Measurements from ENCODE around the gene TYW1. TPM values are rescaled to one million over a fixed set of nuclear protein-coding genes. Genes with fewer than 3 reads are reported as not detected.
"Not testable (repeated sequence)": the region's sequence is repeated elsewhere in the genome, so short reads cannot be mapped to it uniquely, and the experiment has no call there.

The TYW1 gene
- total RNA-seq, 1 donor from 2014 or later, result 11.1 TPM

DNA sequence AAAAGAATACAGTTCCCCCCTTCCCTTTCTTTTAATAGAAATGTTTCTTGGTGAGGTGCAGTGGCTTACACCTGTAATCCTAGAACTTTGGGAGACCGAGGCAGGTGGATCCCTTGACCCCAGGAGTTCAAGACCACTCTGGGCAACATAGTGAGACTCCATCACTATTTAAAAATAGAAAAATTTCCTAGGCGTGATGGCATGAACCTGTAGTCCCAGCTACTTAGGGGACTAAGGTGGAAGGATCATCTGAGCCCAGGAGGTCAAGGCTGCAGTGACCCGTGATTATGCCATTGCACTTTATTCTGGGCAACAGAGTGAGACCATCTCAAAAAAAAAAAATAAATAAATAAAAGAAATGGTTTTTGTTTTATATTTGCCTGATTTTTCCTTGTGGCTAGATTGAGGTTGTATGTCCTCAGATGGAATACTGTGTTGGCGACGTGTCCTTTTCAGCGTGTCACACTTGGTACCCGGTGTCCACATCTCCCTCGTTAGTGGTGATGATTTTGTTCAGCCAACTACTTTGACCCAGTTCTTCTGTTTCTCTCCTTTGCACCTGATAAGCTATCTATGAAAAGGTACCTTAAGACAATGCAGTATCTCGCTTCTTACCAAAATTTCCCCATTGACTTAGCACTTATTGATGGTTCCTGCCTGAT is 202.4 kb downstream of the TYW1 start:
- H3K27ac ChIP-seq (replicated peaks); H3K4me1 ChIP-seq; H3K27me3 ChIP-seq (ENCODE audit: low read depth); H3K9me3 ChIP-seq (replicated peaks); intact Hi-C loops (cut with micrococcal nuclease); H3K4me3 ChIP-seq; DNase-seq: not testable (repeated sequence)
- H3K36me3 ChIP-seq, result peaks cover 17% of the 10 kb centered on the region

DNA sequence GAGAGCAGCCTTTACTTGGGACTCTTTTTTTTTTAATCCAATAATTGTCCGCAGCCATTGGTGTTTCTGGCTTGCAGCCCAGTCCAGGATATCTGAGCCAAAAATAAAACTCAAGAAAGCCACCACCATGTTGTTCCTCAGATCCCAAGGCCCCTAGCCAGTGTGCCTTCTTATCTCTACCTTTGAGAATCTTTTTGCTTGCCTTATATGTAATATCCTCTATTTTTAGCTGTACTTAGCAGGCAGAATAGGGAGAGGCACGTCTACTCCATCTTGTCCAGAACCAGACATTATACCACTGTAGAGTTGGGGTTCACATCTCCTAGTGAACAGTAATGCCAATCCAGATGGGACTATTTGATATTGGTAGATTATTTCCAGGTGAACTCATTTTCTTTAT is 209.1 kb downstream of the TYW1 start:
- H3K9me3 ChIP-seq (replicated peaks); H3K4me3 ChIP-seq; H3K4me1 ChIP-seq; H3K36me3 ChIP-seq; H3K27me3 ChIP-seq (ENCODE audit: low read depth); H3K27ac ChIP-seq (replicated peaks); DNase-seq; intact Hi-C loops (cut with micrococcal nuclease): not testable (repeated sequence)

DNA sequence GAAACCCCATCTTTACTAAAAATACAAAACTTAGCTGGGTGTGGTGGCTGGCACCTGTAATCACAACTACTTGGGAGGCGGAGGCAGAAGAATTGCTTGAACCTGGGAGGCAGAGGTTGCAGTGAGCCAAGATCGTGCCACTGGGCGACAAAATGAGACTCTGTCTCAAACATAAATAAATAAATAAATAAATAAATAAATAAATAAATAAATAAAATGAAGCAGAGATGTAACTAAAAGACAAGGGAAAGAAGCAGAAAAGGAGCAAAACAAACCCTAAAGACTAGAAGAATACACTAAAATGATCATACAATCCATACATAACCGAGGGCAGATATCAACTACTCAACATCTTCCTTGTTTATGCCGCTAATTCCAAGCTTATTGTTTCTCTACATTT is 209.8 kb downstream of the TYW1 start:
- Histone ChIP-seq H3K27me3 (ENCODE audit: low read depth) (no peaks in the 10 kb centered on the region), H3K4me1 (peaks cover 3% of the 10 kb centered on the region), H3K9me3 (replicated peaks) (no peaks in the 10 kb centered on the region), H3K27ac (replicated peaks) (no peak overlapping the region), H3K4me3 (no peak overlapping the region), H3K36me3 (peaks cover 2% of the 10 kb centered on the region)
- no peak for DNase-seq
- TF ChIP-seq, protein P1, sequence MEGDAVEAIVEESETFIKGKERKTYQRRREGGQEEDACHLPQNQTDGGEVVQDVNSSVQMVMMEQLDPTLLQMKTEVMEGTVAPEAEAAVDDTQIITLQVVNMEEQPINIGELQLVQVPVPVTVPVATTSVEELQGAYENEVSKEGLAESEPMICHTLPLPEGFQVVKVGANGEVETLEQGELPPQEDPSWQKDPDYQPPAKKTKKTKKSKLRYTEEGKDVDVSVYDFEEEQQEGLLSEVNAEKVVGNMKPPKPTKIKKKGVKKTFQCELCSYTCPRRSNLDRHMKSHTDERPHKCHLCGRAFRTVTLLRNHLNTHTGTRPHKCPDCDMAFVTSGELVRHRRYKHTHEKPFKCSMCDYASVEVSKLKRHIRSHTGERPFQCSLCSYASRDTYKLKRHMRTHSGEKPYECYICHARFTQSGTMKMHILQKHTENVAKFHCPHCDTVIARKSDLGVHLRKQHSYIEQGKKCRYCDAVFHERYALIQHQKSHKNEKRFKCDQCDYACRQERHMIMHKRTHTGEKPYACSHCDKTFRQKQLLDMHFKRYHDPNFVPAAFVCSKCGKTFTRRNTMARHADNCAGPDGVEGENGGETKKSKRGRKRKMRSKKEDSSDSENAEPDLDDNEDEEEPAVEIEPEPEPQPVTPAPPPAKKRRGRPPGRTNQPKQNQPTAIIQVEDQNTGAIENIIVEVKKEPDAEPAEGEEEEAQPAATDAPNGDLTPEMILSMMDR (IDR thresholded peaks at IDR 0.05; ENCODE audit: borderline replicate concordance), result no peak
- intact Hi-C loops (cut with micrococcal nuclease), result no loop called here

DNA sequence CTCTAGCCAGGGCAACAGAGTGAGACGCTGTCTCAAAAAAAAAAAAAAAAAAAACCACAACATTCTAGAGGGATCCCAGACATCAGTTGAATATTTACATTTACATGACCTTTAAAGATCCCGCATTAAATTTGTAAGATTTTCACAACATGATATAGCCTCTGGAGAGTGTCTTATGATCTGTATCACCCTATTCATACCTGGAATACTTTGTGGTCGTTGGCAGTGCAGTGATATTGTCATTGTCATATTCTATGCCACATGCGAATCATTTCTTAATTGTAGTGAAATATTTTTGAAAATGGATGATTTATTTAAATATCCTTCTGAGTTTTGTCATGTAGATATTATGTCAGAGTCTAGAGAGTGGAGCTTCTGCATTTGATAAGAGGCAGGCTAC is 212.0 kb downstream of the TYW1 start:
- H3K4me3 ChIP-seq; intact Hi-C loops (cut with micrococcal nuclease); H3K9me3 ChIP-seq (replicated peaks); H3K27me3 ChIP-seq (ENCODE audit: low read depth); H3K4me1 ChIP-seq; DNase-seq; H3K36me3 ChIP-seq; H3K27ac ChIP-seq (replicated peaks): not testable (repeated sequence)

DNA sequence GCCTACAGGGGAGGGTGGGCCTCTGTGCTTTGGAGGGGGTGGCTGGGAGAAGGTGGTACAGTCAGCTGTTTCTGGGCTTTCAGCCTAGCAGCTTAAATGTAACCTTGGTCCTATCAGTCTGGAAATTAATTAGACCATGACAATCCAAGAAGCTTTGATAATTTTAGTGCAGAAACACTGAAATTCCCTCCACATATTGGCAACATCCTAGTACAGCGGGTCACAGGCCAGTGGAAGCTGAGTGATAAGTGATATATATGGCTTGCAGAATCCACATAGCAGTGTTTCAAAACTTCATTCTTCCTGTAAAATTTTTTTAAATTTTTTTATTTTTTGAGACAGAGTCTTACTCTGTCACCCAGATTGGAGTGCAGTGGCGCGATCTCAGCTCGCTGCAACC is 212.6 kb downstream of the TYW1 start:
- DNase-seq, result no peak
- Histone ChIP-seq H3K4me1 (peaks cover 3% of the 10 kb centered on the region), H3K9me3 (replicated peaks) (no peaks in the 10 kb centered on the region), H3K4me3 (no peak overlapping the region), H3K36me3 (peaks cover 2% of the 10 kb centered on the region), H3K27ac (replicated peaks) (no peak overlapping the region), H3K27me3 (ENCODE audit: low read depth) (no peaks in the 10 kb centered on the region)
- TF ChIP-seq, protein P1 (IDR thresholded peaks at IDR 0.05; ENCODE audit: borderline replicate concordance), result no peak
- intact Hi-C loops (cut with micrococcal nuclease), result no loop called here

DNA sequence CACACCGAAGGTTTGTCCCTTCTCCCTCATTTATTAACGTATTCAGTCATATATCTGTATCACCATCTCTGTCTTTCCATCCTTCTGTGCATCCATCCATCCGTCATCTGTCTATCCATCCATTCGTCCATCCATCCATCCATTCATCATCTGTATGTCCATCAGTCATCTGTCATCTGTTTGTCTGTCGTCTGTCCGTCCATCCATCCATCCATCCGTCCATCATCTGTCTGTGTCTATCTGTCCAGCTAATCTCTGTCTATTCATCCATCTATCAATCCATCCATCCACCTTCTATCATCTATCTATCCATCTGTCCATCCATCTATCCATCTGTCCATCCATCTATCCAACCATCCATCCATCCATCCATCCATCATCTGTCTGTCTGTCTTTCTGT is 213.9 kb downstream of the TYW1 start:
- no peak for DNase-seq
- TF ChIP-seq, protein P1 (IDR thresholded peaks at IDR 0.05; ENCODE audit: borderline replicate concordance), result no peak
- intact Hi-C loops (cut with micrococcal nuclease), result no loop called here
- Histone ChIP-seq H3K27ac (replicated peaks) (no peak overlapping the region), H3K9me3 (replicated peaks) (no peaks in the 10 kb centered on the region), H3K4me3 (no peak overlapping the region), H3K36me3 (peaks cover 2% of the 10 kb centered on the region), H3K4me1 (peaks cover 3% of the 10 kb centered on the region), H3K27me3 (ENCODE audit: low read depth) (no peaks in the 10 kb centered on the region)

DNA sequence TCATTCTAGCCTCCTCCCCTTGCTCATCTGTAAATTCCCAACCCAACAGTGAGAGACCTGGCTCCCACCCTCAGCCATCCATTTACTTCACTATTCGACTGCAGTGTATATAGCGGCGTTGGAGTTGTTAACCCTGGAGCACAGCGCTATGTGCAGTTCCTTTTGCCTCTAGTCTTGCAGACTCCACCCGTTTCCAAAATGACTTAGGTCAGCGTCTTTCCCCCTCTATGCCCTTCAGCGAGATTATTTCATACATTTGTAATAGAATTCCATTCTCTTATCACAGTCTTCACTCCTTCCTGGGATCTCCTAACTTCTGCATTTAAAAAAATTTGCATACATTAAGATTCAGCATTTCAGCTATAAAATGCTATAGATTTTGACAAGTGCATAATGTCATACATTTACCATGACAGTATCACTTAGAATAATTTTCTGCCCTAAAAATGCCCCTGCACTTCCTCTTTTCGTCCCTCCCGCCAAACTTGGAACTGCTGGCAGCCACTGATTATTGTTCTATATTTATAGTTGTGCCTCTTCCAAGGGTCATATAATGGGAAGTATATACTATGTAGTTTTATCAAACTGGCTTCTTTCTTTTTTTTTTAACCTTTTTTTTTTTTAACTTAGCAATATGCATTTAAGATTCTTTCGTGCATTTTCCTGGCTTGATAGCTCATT is 215.2 kb downstream of the TYW1 start:
- H3K36me3 ChIP-seq; intact Hi-C loops (cut with micrococcal nuclease); H3K9me3 ChIP-seq (replicated peaks); DNase-seq; H3K4me3 ChIP-seq; H3K27me3 ChIP-seq (ENCODE audit: low read depth); H3K27ac ChIP-seq (replicated peaks); H3K4me1 ChIP-seq: not testable (repeated sequence)

DNA sequence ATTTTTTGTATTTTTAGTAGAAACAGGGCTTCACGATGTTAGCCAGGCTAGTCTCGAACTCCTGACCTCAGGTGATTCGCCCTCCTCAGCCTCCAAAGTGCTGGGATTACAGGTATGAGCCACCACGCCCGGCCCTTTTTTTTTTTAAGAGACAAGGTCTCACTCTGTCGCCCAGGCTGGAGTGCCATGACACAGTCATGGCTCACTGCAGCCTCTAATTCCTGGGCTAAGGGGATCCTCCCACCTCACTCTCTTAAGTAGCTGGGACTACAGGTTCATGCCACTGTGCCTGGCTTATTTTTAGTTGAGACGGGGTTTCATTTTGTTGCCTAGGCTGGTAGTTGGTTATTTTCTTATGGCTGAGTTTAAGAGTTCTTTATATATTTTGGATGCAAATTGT is 216.4 kb downstream of the TYW1 start:
- H3K4me3 ChIP-seq; H3K4me1 ChIP-seq; H3K27me3 ChIP-seq (ENCODE audit: low read depth); intact Hi-C loops (cut with micrococcal nuclease); H3K27ac ChIP-seq (replicated peaks); H3K36me3 ChIP-seq; DNase-seq: not testable (repeated sequence)
- H3K9me3 ChIP-seq (replicated peaks), result peaks cover 11% of the 10 kb centered on the region

DNA sequence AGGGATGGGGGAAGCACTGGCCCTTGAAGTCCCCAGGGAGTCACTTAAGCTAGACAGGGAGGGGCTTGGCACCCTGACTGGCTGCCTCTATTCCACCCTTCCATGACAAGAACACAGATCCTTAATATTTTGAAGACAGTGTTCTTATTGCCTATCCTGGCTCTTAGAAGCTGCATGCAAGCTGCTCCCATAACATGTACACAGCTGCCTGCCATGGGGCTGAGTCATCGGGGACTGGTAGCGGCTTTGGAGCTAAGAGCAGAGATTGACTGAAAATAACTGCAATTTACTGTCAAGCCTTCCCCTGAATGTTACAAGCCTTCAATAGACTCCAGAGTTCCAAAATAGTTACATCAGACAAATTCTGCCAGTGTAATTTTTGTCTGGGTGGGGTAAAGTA is 226.9 kb downstream of the TYW1 start:
- H3K36me3 ChIP-seq; H3K27ac ChIP-seq (replicated peaks); intact Hi-C loops (cut with micrococcal nuclease); H3K4me3 ChIP-seq; DNase-seq; H3K27me3 ChIP-seq (ENCODE audit: low read depth): not testable (repeated sequence)
- H3K4me1 ChIP-seq, result peaks cover 14% of the 10 kb centered on the region
- peaks cover 12% of the 10 kb centered on the region for H3K9me3 ChIP-seq (replicated peaks)

DNA sequence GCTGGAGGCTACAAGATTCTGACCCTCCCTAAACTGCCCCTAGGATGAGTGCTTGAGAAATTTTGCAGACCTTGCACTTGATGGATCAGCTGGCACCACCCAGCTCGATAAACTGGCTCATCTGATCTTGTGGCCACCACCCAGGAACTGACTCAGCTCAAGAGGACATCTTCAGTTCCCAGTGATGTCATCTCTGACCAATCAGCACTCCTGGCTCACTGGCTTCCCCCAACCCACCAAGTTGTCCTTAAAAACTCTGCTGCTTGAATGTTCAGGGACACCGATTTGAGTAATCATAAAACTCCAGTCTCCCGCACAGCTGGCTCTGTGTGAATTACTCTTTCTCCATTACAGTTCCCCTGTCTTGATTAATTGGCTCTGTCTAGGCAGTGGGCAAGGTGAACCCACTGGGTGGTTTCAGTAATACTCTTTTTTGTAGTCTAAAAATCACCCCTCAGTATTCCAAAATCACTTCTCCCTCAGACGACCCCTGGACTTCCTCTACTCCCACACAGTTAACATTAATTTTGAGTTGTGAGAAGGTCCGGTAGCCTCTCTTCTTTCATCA is 229.8 kb downstream of the TYW1 start:
- H3K27me3 ChIP-seq (ENCODE audit: low read depth); H3K9me3 ChIP-seq (replicated peaks); H3K36me3 ChIP-seq; H3K4me3 ChIP-seq; intact Hi-C loops (cut with micrococcal nuclease): not testable (repeated sequence)
- peak; percentile 51 for DNase-seq
- Histone ChIP-seq H3K4me1 (peaks cover 19% of the 10 kb centered on the region), H3K27ac (replicated peaks) (peak overlapping the region; percentile 83)

DNA sequence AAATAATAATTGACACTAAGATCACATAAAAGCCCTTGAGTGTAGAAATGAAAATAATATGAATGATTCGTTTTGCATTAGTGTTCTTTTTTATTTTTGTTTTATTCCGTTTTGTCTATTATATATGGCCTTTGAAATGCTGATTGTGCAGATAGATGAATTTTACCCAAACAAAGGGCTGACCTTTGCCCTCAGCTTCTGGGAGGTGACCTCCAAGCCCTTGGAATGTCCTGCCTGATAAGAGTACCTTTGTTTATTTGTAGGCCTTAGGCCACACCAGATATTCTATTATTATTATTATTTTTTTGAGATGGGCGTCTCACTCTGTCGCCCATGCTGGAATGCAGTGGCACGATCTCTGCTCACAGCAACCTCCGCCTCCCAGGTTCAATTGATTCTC is 230.3 kb downstream of the TYW1 start:
- DNase-seq; H3K36me3 ChIP-seq; H3K9me3 ChIP-seq (replicated peaks); intact Hi-C loops (cut with micrococcal nuclease); H3K4me3 ChIP-seq; H3K27me3 ChIP-seq (ENCODE audit: low read depth): not testable (repeated sequence)
- Histone ChIP-seq H3K4me1 (peaks cover 19% of the 10 kb centered on the region), H3K27ac (replicated peaks) (peak overlapping the region; percentile 83)

All from left ventricle myocardium inferior (tissue), 1 donor.